ENCODE data around the gene ARFGAP3.

GRCh38 chr22:42834177-42834949, 22.7 kb downstream of the ARFGAP3 start:
- TF ChIP-seq SP1 (IDR thresholded peaks at IDR 0.05) (no peak), TARDBP (IDR thresholded peaks at IDR 0.05) (no peak), ZNF384 (IDR thresholded peaks at IDR 0.05) (no peak)
